Keratinocyte (primary cell): Measurements from ENCODE around the gene SCNN1A. TPM values are rescaled to one million over a fixed set of nuclear protein-coding genes. Genes with fewer than 3 reads are reported as not detected.

Source experiments
- DNase-seq: peaks from one replicate; pipeline ENCODE4 v3.0.0-alpha.2; 2011; ENCODE audit warnings: low read depth, missing footprints, low spot score
- FAIRE-seq: peaks from 2 replicates; lab custom pipeline; 2011; peaks lifted over from hg19 to GRCh38; lab: Jason Lieb, UNC
- H2AFZ ChIP-seq: 2 replicates; pipeline ENCODE4 v1.6.0; 2012; ENCODE audit warnings: low read length, control low read depth, inconsistent platforms; ENCODE audit not compliant: control insufficient read depth
- H3K27ac ChIP-seq: 2 replicates; pipeline ENCODE4 v1.5.1; 2011; ENCODE audit warnings: low read length; ENCODE audit not compliant: control insufficient read depth, insufficient read depth
- H3K27me3 ChIP-seq: 3 replicates; pipeline ENCODE4 v1.6.0; 2011; ENCODE audit warnings: low read length; ENCODE audit not compliant: control insufficient read depth, insufficient read depth; ENCODE audit errors: extremely low read depth
- H3K36me3 ChIP-seq, 2 experiments: 2 replicates in 1 of 2; 3 replicates in 1 of 2; pipeline ENCODE4 v1.5.1; 2011; ENCODE audit warnings: low read length in 2 of 2, mild to moderate bottlenecking in 1 of 2; ENCODE audit not compliant: control insufficient read depth in 2 of 2, insufficient read depth in 2 of 2; ENCODE audit errors: extremely low read depth in 1 of 2
- H3K4me1 ChIP-seq: 3 replicates; pipeline ENCODE4 v1.5.1; 2011; ENCODE audit warnings: low read length; ENCODE audit not compliant: control insufficient read depth, insufficient read depth; ENCODE audit errors: extremely low read depth
- H3K4me2 ChIP-seq: 3 replicates; pipeline ENCODE4 v1.6.0; 2011; ENCODE audit warnings: low read depth, low read length; ENCODE audit not compliant: control insufficient read depth, insufficient read depth; ENCODE audit errors: extremely low read depth
- H3K4me3 ChIP-seq, 3 experiments: fragments of 200-600 bp in 1 of 3; sonication (generic) in 1 of 3; 2 replicates in 2 of 3; 3 replicates in 1 of 3; pipeline ENCODE4 v1.5.1; 2011 to 2016; ENCODE audit warnings: low read length in 3 of 3, mild to moderate bottlenecking in 3 of 3, control low read depth in 2 of 3, inconsistent platforms in 1 of 3, low read depth in 1 of 3, mixed read lengths in 1 of 3, mixed run types in 1 of 3, moderate library complexity in 1 of 3; ENCODE audit not compliant: control insufficient read depth in 2 of 3, insufficient read depth in 2 of 3; ENCODE audit errors: extremely low read depth in 1 of 3
- H3K79me2 ChIP-seq: 2 replicates; pipeline ENCODE4 v1.6.0; 2012; ENCODE audit warnings: low read length; ENCODE audit not compliant: control insufficient read depth, insufficient read depth
- H3K9ac ChIP-seq: 3 replicates; pipeline ENCODE4 v1.6.0; 2011; ENCODE audit warnings: low read length; ENCODE audit not compliant: control insufficient read depth, insufficient read depth; ENCODE audit errors: extremely low read depth
- H3K9me1 ChIP-seq: 3 replicates; pipeline ENCODE4 v1.6.0; 2011; ENCODE audit warnings: low read length; ENCODE audit not compliant: control insufficient read depth, insufficient read depth; ENCODE audit errors: extremely low read depth
- H3K9me3 ChIP-seq: 2 replicates; pipeline ENCODE4 v1.5.1; 2012; ENCODE audit warnings: low read depth, low read length; ENCODE audit not compliant: control insufficient read depth
- H4K20me1 ChIP-seq: 3 replicates; pipeline ENCODE4 v1.6.0; 2011; ENCODE audit warnings: low read length; ENCODE audit not compliant: control insufficient read depth, insufficient read depth; ENCODE audit errors: extremely low read depth
- CTCF ChIP-seq, 3 experiments: IDR thresholded peaks in 1 of 3; conservative IDR thresholded peaks in 1 of 3; optimal IDR thresholded peaks in 1 of 3; 2 replicates in 2 of 3; 3 replicates in 1 of 3; pipeline versions ENCODE3 to v1.5.1; 2011; ENCODE audit warnings: low read length in 3 of 3, mild to moderate bottlenecking in 3 of 3, moderate library complexity in 2 of 3, control low read depth in 1 of 3, inconsistent platforms in 1 of 3; ENCODE audit not compliant: insufficient read depth in 2 of 3; ENCODE audit errors: extremely low read depth in 1 of 3
- EZH2 ChIP-seq: IDR thresholded peaks from one replicate; pipeline ENCODE4 v1.6.1; 2012; ENCODE audit warnings: inconsistent platforms, mild to moderate bottlenecking, low read length, moderate library complexity
- dilution Hi-C: fragments of 300-500 bp; cut with MboI; formaldehyde crosslinking; loops from one replicate; pipeline ENCODE4 v1.7.0; 2020; ENCODE audit warnings: low sequenced_read_pairs; ENCODE audit not compliant: extremely low pct_ligation_motif_present
- polyA plus RNA-seq, 5 experiments: library from polyadenylated mRNA; depleted of rRNA in 3 of 5; stranded (reverse) in 3 of 5; stranded (forward) in 1 of 5; unstranded in 1 of 5; fragments of >200 nt; gene quantifications; 1 replicate in 1 of 5; 2 replicates in 3 of 5; 3 replicates in 1 of 5; pipeline versions ENCODE4 v1.2.1 to v1.2.3, GENCODE V29; 2011 to 2012; ENCODE audit warnings: missing spikeins in 2 of 5, low read depth in 1 of 5, low replicate concordance in 1 of 5

The SCNN1A gene
- polyA plus RNA-seq, 1 donor (not counting 4 experiments of a cell fraction or from before 2014, with no cell fraction given), result 11.1 TPM

- Histone ChIP-seq H3K4me2 (peak overlapping the region; percentile 53), H3K9ac (peak overlapping the region; percentile 39), H3K79me2 (no peaks in the 10 kb centered on the region), H3K36me3 (no peaks in the 10 kb centered on the region), H4K20me1 (no peaks in the 10 kb centered on the region), H2AFZ (peak overlapping the region; percentile 32), H3K9me3 (no peaks in the 10 kb centered on the region), H3K4me1 (peaks cover 26% of the 10 kb centered on the region), H3K27ac (peak overlapping the region; percentile 59), H3K27me3 (no peaks in the 10 kb centered on the region), H3K9me1 (no peaks in the 10 kb centered on the region), H3K4me3 (no peak overlapping the region)
- TF ChIP-seq CTCF (optimal IDR thresholded peaks at IDR 0.05 in 1 of 3, IDR thresholded peaks at IDR 0.05 in 1 of 3, conservative IDR thresholded peaks at IDR 0.05 in 1 of 3; ENCODE audit: extremely low read depth in 1 of 3, insufficient read depth in 2 of 3, low read length in 3 of 3), result no peak
- no peak for TF ChIP-seq EZH2
- FAIRE-seq, result peak; percentile 96
- DNase-seq, result peak; percentile 90
- dilution Hi-C loops, result no loop called here
Measured at GRCh38 chr12:6312529-6313325, 62.6 kb downstream of the SCNN1A start.

- Histone ChIP-seq H3K27ac (peak overlapping the region; percentile 59), H3K9me3 (no peaks in the 10 kb centered on the region), H2AFZ (peak overlapping the region; percentile 32), H3K4me2 (peak overlapping the region; percentile 53), H3K9me1 (no peaks in the 10 kb centered on the region), H3K79me2 (no peaks in the 10 kb centered on the region), H3K9ac (peak overlapping the region; percentile 39), H3K4me3 (no peak overlapping the region), H4K20me1 (no peaks in the 10 kb centered on the region), H3K27me3 (no peaks in the 10 kb centered on the region), H3K4me1 (peaks cover 26% of the 10 kb centered on the region), H3K36me3 (no peaks in the 10 kb centered on the region)
- DNase-seq (no peak), FAIRE-seq (no peak)
- no peak for TF ChIP-seq EZH2
- no peak for TF ChIP-seq CTCF (optimal IDR thresholded peaks at IDR 0.05 in 1 of 3, IDR thresholded peaks at IDR 0.05 in 1 of 3, conservative IDR thresholded peaks at IDR 0.05 in 1 of 3; ENCODE audit: extremely low read depth in 1 of 3, insufficient read depth in 2 of 3, low read length in 3 of 3)
- dilution Hi-C loops, result no loop called here
Measured at GRCh38 chr12:6311822-6312528, 63.4 kb downstream of the SCNN1A start.
